Adrenal gland (tissue), 5 donors: ENCODE measurements around the gene ERN1.

Source experiments
- POLR2A ChIP-seq, 2 donors: fragments of 450-650 bp; IDR thresholded peaks; one replicate each; pipeline ENCODE4 v1.6.1; 2017; ENCODE audit warnings: antibody characterized with exemption in 2 of 2, mild to moderate bottlenecking in 2 of 2, moderate library complexity in 1 of 2
- TF ChIP-seq, protein P1 (sequence below), 6 experiments: fragments of 450-650 bp in 4 of 6; fragments of 200-600 bp in 2 of 6; sonication (generic) in 1 of 6; IDR thresholded peaks; 1 replicate in 5 of 6; 2 replicates in 1 of 6; pipeline versions ENCODE4 v1.5.1 to v1.8.0; 2016 to 2021; ENCODE audit warnings: antibody characterized with exemption in 6 of 6, mild to moderate bottlenecking in 2 of 6, moderate library complexity in 1 of 6
- donor health status: DM: no; HTN: no; CAD: no.

DNA sequence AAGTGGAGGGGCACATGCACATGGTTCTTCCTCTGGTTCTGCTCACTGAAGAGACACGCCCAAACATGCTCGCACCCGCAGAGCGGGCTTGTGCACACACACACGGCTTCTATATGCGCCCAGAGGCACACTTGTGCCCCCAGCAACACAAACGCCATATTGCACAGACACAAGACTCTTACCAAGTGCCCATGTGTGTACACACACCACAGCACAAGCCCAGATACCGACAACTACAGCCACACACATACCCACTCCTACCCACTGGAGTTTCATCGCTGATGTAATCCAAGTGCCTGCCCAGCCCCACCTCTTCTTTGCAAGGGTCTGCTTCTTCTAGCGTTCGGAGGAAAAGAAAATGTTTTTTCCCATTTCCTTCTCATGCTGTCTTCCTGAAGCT, 138.3 kb downstream of the ERN1 start:
- TF ChIP-seq POLR2A (IDR thresholded peaks at IDR 0.05) = no peak
- TF ChIP-seq, protein P1, sequence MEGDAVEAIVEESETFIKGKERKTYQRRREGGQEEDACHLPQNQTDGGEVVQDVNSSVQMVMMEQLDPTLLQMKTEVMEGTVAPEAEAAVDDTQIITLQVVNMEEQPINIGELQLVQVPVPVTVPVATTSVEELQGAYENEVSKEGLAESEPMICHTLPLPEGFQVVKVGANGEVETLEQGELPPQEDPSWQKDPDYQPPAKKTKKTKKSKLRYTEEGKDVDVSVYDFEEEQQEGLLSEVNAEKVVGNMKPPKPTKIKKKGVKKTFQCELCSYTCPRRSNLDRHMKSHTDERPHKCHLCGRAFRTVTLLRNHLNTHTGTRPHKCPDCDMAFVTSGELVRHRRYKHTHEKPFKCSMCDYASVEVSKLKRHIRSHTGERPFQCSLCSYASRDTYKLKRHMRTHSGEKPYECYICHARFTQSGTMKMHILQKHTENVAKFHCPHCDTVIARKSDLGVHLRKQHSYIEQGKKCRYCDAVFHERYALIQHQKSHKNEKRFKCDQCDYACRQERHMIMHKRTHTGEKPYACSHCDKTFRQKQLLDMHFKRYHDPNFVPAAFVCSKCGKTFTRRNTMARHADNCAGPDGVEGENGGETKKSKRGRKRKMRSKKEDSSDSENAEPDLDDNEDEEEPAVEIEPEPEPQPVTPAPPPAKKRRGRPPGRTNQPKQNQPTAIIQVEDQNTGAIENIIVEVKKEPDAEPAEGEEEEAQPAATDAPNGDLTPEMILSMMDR (IDR thresholded peaks at IDR 0.05) = no peak
